IMR-90 (cell line): ENCODE data around the gene P2RY2. TPM values are rescaled to one million over a fixed set of nuclear protein-coding genes. Genes with fewer than 3 reads are reported as not detected.

Source experiments
- ATAC-seq: fragments of 200-7000 bp; cut with Tn5 transposase; 2 replicates; pipeline ENCODE4 v1.9.1; 2020; ENCODE audit warnings: low read depth, mild to moderate bottlenecking, moderate library complexity
- BruUV-seq: library from RNA; stranded (reverse); fragments of 400-500 nt; replicated peaks from 2 replicates; lab custom pipeline; 2021; lab: Mats Ljungman, UMichigan
- CTCF ChIA-PET: fragments of 300-600 bp; formaldehyde crosslinking; extraction: SDS; loops from one replicate; lab custom pipeline; 2021; ENCODE audit warnings: antibody characterized with exemption; lab: Yijun Ruan, JAX
- POLR2A ChIA-PET: fragments of 300-600 bp; sonication (Branson Sonifier 250); formaldehyde crosslinking; loops from one replicate; lab custom pipeline; 2022; ENCODE audit warnings: antibody characterized with exemption; ENCODE audit not compliant: unreplicated experiment; lab: Charles Lee
- DNase-seq: peaks from one replicate; pipeline ENCODE4 v3.0.0; 2013
- H2AFZ ChIP-seq: replicated peaks from 2 replicates; pipeline ENCODE3; 2013; ENCODE audit warnings: low read length, mild to moderate bottlenecking; ENCODE audit not compliant: poor library complexity
- H2AK5ac ChIP-seq: 2 replicates; pipeline ENCODE4 v1.6.1; 2013; ENCODE audit warnings: low read depth, low read length, inconsistent platforms
- H2AK9ac ChIP-seq: replicated peaks from 2 replicates; pipeline ENCODE3; 2013; ENCODE audit warnings: mild to moderate bottlenecking, low read depth, low read length, moderate library complexity; ENCODE audit not compliant: poor library complexity
- H2BK120ac ChIP-seq: 2 replicates; pipeline ENCODE4 v1.6.1; 2013; ENCODE audit warnings: low read depth, low read length, inconsistent platforms
- H2BK15ac ChIP-seq: 3 replicates; pipeline ENCODE4 v1.6.1; 2013; ENCODE audit warnings: low read depth, low read length, inconsistent platforms
- H2BK20ac ChIP-seq: 2 replicates; pipeline ENCODE4 v1.6.1; 2013; ENCODE audit warnings: low read depth, mild to moderate bottlenecking, inconsistent platforms, low read length, moderate library complexity
- H2BK5ac ChIP-seq: 2 replicates; pipeline ENCODE4 v1.6.1; 2013; ENCODE audit warnings: mild to moderate bottlenecking, low read depth, low read length, inconsistent platforms; ENCODE audit not compliant: poor library complexity, severe bottlenecking
- H3K14ac ChIP-seq: replicated peaks from 2 replicates; pipeline ENCODE4 v1.6.1; 2013; ENCODE audit warnings: low read depth, low read length, inconsistent platforms
- H3K18ac ChIP-seq: 2 replicates; pipeline ENCODE4 v1.6.1; 2013; ENCODE audit warnings: low read depth, low read length, control low read depth
- H3K23ac ChIP-seq: 2 replicates; pipeline ENCODE4 v1.6.1; 2013; ENCODE audit warnings: low read depth, low read length, inconsistent platforms
- H3K27ac ChIP-seq: 2 replicates; pipeline ENCODE4 v1.5.1; 2013; ENCODE audit warnings: mild to moderate bottlenecking, control low read depth, low read length; ENCODE audit not compliant: insufficient read depth
- H3K27me3 ChIP-seq: 2 replicates; pipeline ENCODE4 v1.6.1; 2013; ENCODE audit warnings: low read length; ENCODE audit not compliant: control insufficient read depth, insufficient read depth
- H3K36me3 ChIP-seq: 2 replicates; pipeline ENCODE4 v1.6.1; 2013; ENCODE audit warnings: low read length, mixed read lengths; ENCODE audit not compliant: control insufficient read depth, insufficient read depth
- H3K4ac ChIP-seq: 2 replicates; pipeline ENCODE4 v1.6.1; 2013; ENCODE audit warnings: low read depth, low read length, inconsistent platforms
- H3K4me1 ChIP-seq: 2 replicates; pipeline ENCODE4 v1.6.1; 2013; ENCODE audit warnings: low read length, mixed read lengths; ENCODE audit not compliant: control insufficient read depth, insufficient read depth
- H3K4me2 ChIP-seq: 2 replicates; pipeline ENCODE4 v1.6.1; 2013; ENCODE audit warnings: low read depth, mild to moderate bottlenecking, control low read depth, low read length, moderate library complexity
- H3K4me3 ChIP-seq: 2 replicates; pipeline ENCODE4 v1.5.1; 2013; ENCODE audit warnings: low read depth, mild to moderate bottlenecking, control low read depth, low read length, moderate library complexity; ENCODE audit not compliant: insufficient read depth
- H3K56ac ChIP-seq: 2 replicates; pipeline ENCODE4 v1.6.1; 2013; ENCODE audit warnings: low read length, inconsistent platforms; ENCODE audit not compliant: insufficient read depth; ENCODE audit errors: extremely low read depth
- H3K79me1 ChIP-seq, 2 experiments: 2 replicates each; pipeline ENCODE4 v1.6.1; 2013; ENCODE audit warnings: low read length in 2 of 2, inconsistent platforms in 1 of 2, low read depth in 1 of 2
- H3K9ac ChIP-seq: 2 replicates; pipeline ENCODE4 v1.6.1; 2013; ENCODE audit warnings: low read depth, low read length, control low read depth
- H3K9me1 ChIP-seq: 2 replicates; pipeline ENCODE4 v1.6.1; 2013; ENCODE audit warnings: low read length, inconsistent platforms; ENCODE audit not compliant: insufficient read depth
- H3K9me3 ChIP-seq: 2 replicates; pipeline ENCODE4 v1.6.1; 2013; ENCODE audit warnings: low read length; ENCODE audit not compliant: control insufficient read depth, insufficient read depth
- H4K20me1 ChIP-seq: 2 replicates; pipeline ENCODE4 v1.6.1; 2013; ENCODE audit warnings: low read length, inconsistent platforms; ENCODE audit not compliant: insufficient read depth
- H4K5ac ChIP-seq: 2 replicates; pipeline ENCODE4 v1.6.1; 2013; ENCODE audit warnings: mild to moderate bottlenecking, low read depth, low read length, control low read depth
- H4K8ac ChIP-seq, 2 experiments: 2 replicates each; pipeline ENCODE4 v1.6.1; 2013; ENCODE audit warnings: low read depth in 2 of 2, low read length in 2 of 2, control low read depth in 1 of 2, inconsistent platforms in 1 of 2
- H4K91ac ChIP-seq: 2 replicates; pipeline ENCODE4 v1.6.1; 2013; ENCODE audit warnings: low read depth, low read length, inconsistent platforms; ENCODE audit not compliant: insufficient read depth
- BHLHE40 ChIP-seq: fragments of 150-350 bp; IDR thresholded peaks from 2 replicates; pipeline ENCODE4 v1.6.1; 2016; ENCODE audit warnings: mild to moderate bottlenecking, low read depth, low read length
- CEBPB ChIP-seq: IDR thresholded peaks from 2 replicates; pipeline ENCODE4 v1.6.1; 2012; ENCODE audit warnings: low read depth, low read length, improper control_type of control experiment
- CHD1 ChIP-seq: IDR thresholded peaks from 2 replicates; pipeline ENCODE4 v1.6.1; 2012; ENCODE audit warnings: low read depth, low read length, improper control_type of control experiment
- FOS ChIP-seq: fragments of 150-350 bp; IDR thresholded peaks from 2 replicates; pipeline ENCODE4 v1.6.1; 2016; ENCODE audit warnings: low read depth, low read length
- MAFK ChIP-seq: IDR thresholded peaks from 2 replicates; pipeline ENCODE4 v1.6.1; 2012; ENCODE audit warnings: low read depth, low read length, improper control_type of control experiment
- MAZ ChIP-seq: IDR thresholded peaks from 2 replicates; pipeline ENCODE4 v1.6.1; 2012; ENCODE audit warnings: low read depth, mild to moderate bottlenecking, low read length, improper control_type of control experiment, moderate library complexity, borderline replicate concordance
- MXI1 ChIP-seq: IDR thresholded peaks from 2 replicates; pipeline ENCODE4 v1.6.1; 2012; ENCODE audit warnings: low read depth, mild to moderate bottlenecking, low read length, moderate library complexity, borderline replicate concordance
- NFE2L2 ChIP-seq: fragments of 150-350 bp; IDR thresholded peaks from 2 replicates; pipeline ENCODE4 v1.6.1; 2016; ENCODE audit warnings: low read depth, mild to moderate bottlenecking, low read length
- POLR2A ChIP-seq: IDR thresholded peaks from 2 replicates; pipeline ENCODE4 v1.6.1; 2012; ENCODE audit warnings: mild to moderate bottlenecking, low read depth, low read length
- RAD21 ChIP-seq: IDR thresholded peaks from 2 replicates; pipeline ENCODE4 v1.6.1; 2012; ENCODE audit warnings: low read length, improper control_type of control experiment
- RCOR1 ChIP-seq: IDR thresholded peaks from 2 replicates; pipeline ENCODE4 v1.6.1; 2012; ENCODE audit warnings: mild to moderate bottlenecking, low read length, improper control_type of control experiment; ENCODE audit not compliant: insufficient replicate concordance
- RFX5 ChIP-seq: IDR thresholded peaks from 2 replicates; pipeline ENCODE4 v1.8.0; 2012; ENCODE audit warnings: low read depth, mild to moderate bottlenecking, low read length, moderate library complexity
- SMC3 ChIP-seq: fragments of 150-350 bp; IDR thresholded peaks from 2 replicates; pipeline ENCODE4 v1.6.1; 2016; ENCODE audit warnings: low read depth, mild to moderate bottlenecking, antibody characterized with exemption, low read length, moderate library complexity
- WGBS, 2 experiments: methylation state at CpG; one replicate each; pipeline versions ENCODE4 v1.1.5 to v1.1.7; 2013; ENCODE audit warnings: missing lambda C conversion rate in 2 of 2; ENCODE audit not compliant: insufficient read length in 1 of 2; ENCODE audit errors: extremely low coverage in 2 of 2; 5-methylcytosine and 5-hydroxymethylcytosine counted together
- dilution Hi-C: fragments of 300-500 bp; cut with HindIII; formaldehyde crosslinking; loops from one replicate; pipeline ENCODE4 v1.14.3; 2018; ENCODE audit warnings: low sequenced_read_pairs; ENCODE audit not compliant: unreplicated experiment
- in situ Hi-C: fragments of 300-500 bp; cut with MboI; formaldehyde crosslinking; loops from 3 replicates; pipeline ENCODE4 v1.14.3; 2019; ENCODE audit warnings: low sequenced_read_pairs, inconsistent platforms, mixed read lengths
- intact Hi-C: fragments of 100-400 bp; cut with micrococcal nuclease; formaldehyde crosslinking; loops from 2 replicates; pipeline ENCODE4 v1.10.0; 2022
- polyA plus RNA-seq, 3 experiments: library from polyadenylated mRNA; depleted of rRNA; stranded (reverse); fragments of >200 nt; gene quantifications; 2 replicates each; pipeline ENCODE4 v1.2.3, GENCODE V29; 2012; ENCODE audit warnings: low replicate concordance in 1 of 3
- total RNA-seq: library from RNA; depleted of rRNA; stranded (reverse); fragments of >200 nt; gene quantifications from 2 replicates; pipeline ENCODE4 v1.2.3, GENCODE V29; 2012
- TF ChIP-seq, protein P1 (sequence below): fragments of 150-350 bp; IDR thresholded peaks from 2 replicates; pipeline ENCODE4 v1.6.1; 2016; ENCODE audit warnings: low read depth, mild to moderate bottlenecking, low read length, moderate library complexity, borderline replicate concordance
- TF ChIP-seq, protein P2 (sequence below): fragments of 150-350 bp; IDR thresholded peaks from 2 replicates; pipeline ENCODE4 v1.6.1; 2017; ENCODE audit warnings: mild to moderate bottlenecking, antibody characterized with exemption, low read length, low read depth
- TF ChIP-seq, protein P3 (sequence below): conservative IDR thresholded peaks from 2 replicates; pipeline ENCODE4 v1.5.1; 2012; ENCODE audit warnings: mild to moderate bottlenecking, low read depth, low read length, improper control_type of control experiment

Gene P2RY2
- total and polyA plus RNA-seq, 2 of the 4 experiments (the other 2 are of a cell fraction): not detected

DNA sequence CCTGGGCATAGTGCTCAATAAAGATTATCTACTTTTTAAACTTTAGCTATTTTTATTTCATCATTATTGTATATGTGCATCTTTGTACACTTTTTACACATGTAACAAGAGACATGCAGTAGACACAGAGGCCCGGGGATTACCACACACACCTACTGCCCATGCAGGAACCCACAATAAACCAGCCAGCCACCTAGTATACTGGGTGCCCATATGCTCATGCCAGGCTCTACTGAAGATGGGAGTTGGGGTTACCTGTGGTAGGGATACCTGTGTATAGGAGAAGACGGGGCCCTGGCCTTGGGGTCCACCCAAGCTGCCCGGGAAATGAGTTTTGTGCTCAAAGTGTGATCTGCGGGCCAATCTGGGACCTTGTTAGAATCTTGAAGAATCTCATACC lies 31.2 kb upstream of the P2RY2 start:
- dilution Hi-C loops: no loop called here

More for the DNA sequence above, 31.2 kb upstream of the P2RY2 start:
- Histone ChIP-seq H3K79me1 (no peaks in the 10 kb centered on the region), H2AK9ac (peak overlapping the region; percentile 44), H2BK120ac (no peak overlapping the region), H4K20me1 (no peaks in the 10 kb centered on the region), H4K91ac (no peak overlapping the region), H2BK5ac (no peak overlapping the region), H3K18ac (no peak overlapping the region), H4K5ac (no peak overlapping the region), H3K27me3 (peaks cover 1% of the 10 kb centered on the region; the same call in 1 of the 2 replicates), H2BK15ac (no peak overlapping the region), H3K56ac (no peak overlapping the region), H3K4me1 (peaks cover 7% of the 10 kb centered on the region), H3K9ac (no peak overlapping the region), H3K4me2 (no peak overlapping the region), H2AK5ac (no peak overlapping the region), H3K9me1 (peaks cover 19% of the 10 kb centered on the region), H3K14ac (no peak overlapping the region), H3K27ac (no peak overlapping the region), H3K23ac (no peak overlapping the region), H2BK20ac (no peak overlapping the region), H3K9me3 (no peaks in the 10 kb centered on the region), H2AFZ (no peak overlapping the region), H3K4me3 (no peak overlapping the region), H3K4ac (peak overlapping the region; percentile 13; the same call in 1 of the 2 replicates), H3K36me3 (no peaks in the 10 kb centered on the region), H4K8ac (no peak overlapping the region)
- TF ChIP-seq SMC3: no peak
- no peak for TF ChIP-seq RFX5
- TF ChIP-seq RAD21: no peak
- TF ChIP-seq MAZ: no peak
- no peak for TF ChIP-seq NFE2L2
- TF ChIP-seq CHD1: no peak
- no peak for TF ChIP-seq MXI1
- no peak for TF ChIP-seq POLR2A
- TF ChIP-seq BHLHE40: no peak
- TF ChIP-seq, protein P1, sequence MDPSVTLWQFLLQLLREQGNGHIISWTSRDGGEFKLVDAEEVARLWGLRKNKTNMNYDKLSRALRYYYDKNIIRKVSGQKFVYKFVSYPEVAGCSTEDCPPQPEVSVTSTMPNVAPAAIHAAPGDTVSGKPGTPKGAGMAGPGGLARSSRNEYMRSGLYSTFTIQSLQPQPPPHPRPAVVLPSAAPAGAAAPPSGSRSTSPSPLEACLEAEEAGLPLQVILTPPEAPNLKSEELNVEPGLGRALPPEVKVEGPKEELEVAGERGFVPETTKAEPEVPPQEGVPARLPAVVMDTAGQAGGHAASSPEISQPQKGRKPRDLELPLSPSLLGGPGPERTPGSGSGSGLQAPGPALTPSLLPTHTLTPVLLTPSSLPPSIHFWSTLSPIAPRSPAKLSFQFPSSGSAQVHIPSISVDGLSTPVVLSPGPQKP: no peak
- TF ChIP-seq MAFK: no peak
- TF ChIP-seq, protein P2, sequence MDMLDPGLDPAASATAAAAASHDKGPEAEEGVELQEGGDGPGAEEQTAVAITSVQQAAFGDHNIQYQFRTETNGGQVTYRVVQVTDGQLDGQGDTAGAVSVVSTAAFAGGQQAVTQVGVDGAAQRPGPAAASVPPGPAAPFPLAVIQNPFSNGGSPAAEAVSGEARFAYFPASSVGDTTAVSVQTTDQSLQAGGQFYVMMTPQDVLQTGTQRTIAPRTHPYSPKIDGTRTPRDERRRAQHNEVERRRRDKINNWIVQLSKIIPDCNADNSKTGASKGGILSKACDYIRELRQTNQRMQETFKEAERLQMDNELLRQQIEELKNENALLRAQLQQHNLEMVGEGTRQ: no peak
- TF ChIP-seq, protein P3, sequence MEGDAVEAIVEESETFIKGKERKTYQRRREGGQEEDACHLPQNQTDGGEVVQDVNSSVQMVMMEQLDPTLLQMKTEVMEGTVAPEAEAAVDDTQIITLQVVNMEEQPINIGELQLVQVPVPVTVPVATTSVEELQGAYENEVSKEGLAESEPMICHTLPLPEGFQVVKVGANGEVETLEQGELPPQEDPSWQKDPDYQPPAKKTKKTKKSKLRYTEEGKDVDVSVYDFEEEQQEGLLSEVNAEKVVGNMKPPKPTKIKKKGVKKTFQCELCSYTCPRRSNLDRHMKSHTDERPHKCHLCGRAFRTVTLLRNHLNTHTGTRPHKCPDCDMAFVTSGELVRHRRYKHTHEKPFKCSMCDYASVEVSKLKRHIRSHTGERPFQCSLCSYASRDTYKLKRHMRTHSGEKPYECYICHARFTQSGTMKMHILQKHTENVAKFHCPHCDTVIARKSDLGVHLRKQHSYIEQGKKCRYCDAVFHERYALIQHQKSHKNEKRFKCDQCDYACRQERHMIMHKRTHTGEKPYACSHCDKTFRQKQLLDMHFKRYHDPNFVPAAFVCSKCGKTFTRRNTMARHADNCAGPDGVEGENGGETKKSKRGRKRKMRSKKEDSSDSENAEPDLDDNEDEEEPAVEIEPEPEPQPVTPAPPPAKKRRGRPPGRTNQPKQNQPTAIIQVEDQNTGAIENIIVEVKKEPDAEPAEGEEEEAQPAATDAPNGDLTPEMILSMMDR: no peak
- no peak for TF ChIP-seq CEBPB
- TF ChIP-seq RCOR1: no peak
- no peak for TF ChIP-seq FOS
- no CpG with 5 or more reads among the region's 4 CpGs for WGBS, 2 experiments
- intact Hi-C loops: no loop called here
- DNase-seq: no peak
- no TSS peak for BruUV-seq
- no peak for ATAC-seq
- in situ Hi-C loops: loop anchor here (5.0 kb wide), 1 partner anchor 100 kb away; no protein-coding TSS in a partner anchor
- ChIA-PET POLR2A (no interaction called here), CTCF (interaction anchor here (0.6 to 6.0 kb wide), 6 partner anchors 46 to 260 kb away, joined by 3 to 34 read pairs (median 4); no protein-coding TSS in a partner anchor)
